SH-SY5Y (cell line): ENCODE measurements around the gene HOXC5.

ENCODE experiments used
- GATA2 ChIP-seq: IDR thresholded peaks from 2 replicates; pipeline ENCODE4 v1.6.1; 2011; ENCODE audit warnings: mild to moderate bottlenecking, low read depth, low read length
- GATA3 ChIP-seq: IDR thresholded peaks from 2 replicates; pipeline ENCODE4 v1.6.1; 2011; ENCODE audit warnings: low read depth, mild to moderate bottlenecking, low read length, moderate library complexity

DNA sequence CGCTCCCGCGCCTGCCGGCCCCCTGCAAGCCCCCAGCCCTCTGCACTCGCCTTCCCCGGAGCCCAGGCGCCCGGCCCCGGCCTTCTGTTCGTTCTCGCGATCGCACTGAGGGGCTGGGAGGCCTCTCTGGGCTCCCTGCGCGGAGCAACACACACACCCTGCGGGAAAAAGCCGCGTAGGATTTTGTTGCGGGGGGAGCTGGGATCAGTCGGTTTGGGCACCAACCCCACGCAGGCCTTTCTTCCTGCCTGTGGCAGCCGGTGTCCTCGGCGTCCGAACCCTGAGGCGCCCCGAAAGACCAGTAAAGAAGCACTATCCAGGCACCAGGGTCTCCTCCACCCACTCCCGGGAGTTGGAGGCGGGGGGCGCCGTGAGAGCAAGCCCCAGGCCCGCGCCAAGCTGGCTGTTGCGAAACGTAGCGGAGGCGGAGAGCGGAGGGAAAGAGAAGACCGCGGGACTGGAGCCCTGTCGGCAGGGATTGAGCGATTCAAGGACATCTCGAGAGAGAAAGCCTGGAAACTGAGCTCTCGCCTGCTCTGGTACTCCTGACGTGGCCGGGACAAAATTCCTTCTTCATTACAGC lies 1.9 kb upstream of the HOXC5 start:
- TF ChIP-seq GATA2: no peak
- TF ChIP-seq GATA3: no peak
